KMS-11 (cell line): ENCODE results near the gene MAST3.

Experiments
- H2AFZ ChIP-seq: fragments of 200-600 bp; sonication (generic); 2 replicates; pipeline ENCODE4 v1.6.1; 2016; ENCODE audit warnings: antibody characterized with exemption, mixed run types, low read depth
- H3K27ac ChIP-seq: fragments of 200-600 bp; sonication (generic); 2 replicates; pipeline ENCODE4 v1.6.1; 2016; ENCODE audit warnings: mild to moderate bottlenecking, mixed run types
- H3K27me3 ChIP-seq: fragments of 200-600 bp; sonication (generic); 2 replicates; pipeline ENCODE4 v1.6.1; 2017; ENCODE audit warnings: mild to moderate bottlenecking, low read depth, mixed run types, moderate library complexity; ENCODE audit not compliant: insufficient read depth
- H3K36me3 ChIP-seq: fragments of 200-600 bp; sonication (generic); 2 replicates; pipeline ENCODE4 v1.6.1; 2017; ENCODE audit warnings: mild to moderate bottlenecking, mixed run types; ENCODE audit not compliant: insufficient read depth
- H3K4me1 ChIP-seq: fragments of 200-600 bp; sonication (generic); 2 replicates; pipeline ENCODE4 v1.6.1; 2016; ENCODE audit warnings: mild to moderate bottlenecking, low read depth, mixed run types; ENCODE audit not compliant: poor library complexity, severe bottlenecking
- H3K4me2 ChIP-seq: fragments of 200-600 bp; sonication (generic); 2 replicates; pipeline ENCODE4 v1.7.0; 2016; ENCODE audit warnings: mild to moderate bottlenecking, mixed run types
- H3K4me3 ChIP-seq: fragments of 200-600 bp; sonication (generic); IDR thresholded peaks from 2 replicates; pipeline ENCODE4 v1.6.1; 2017; ENCODE audit warnings: low read depth, low read length, mixed read lengths; ENCODE audit not compliant: insufficient read depth
- H3K79me2 ChIP-seq: fragments of 200-600 bp; sonication (generic); 2 replicates; pipeline ENCODE4 v1.6.1; 2016; ENCODE audit warnings: low read depth, mixed run types; ENCODE audit not compliant: insufficient read depth
- H3K9ac ChIP-seq: fragments of 200-600 bp; sonication (generic); 2 replicates; pipeline ENCODE4 v1.6.1; 2016; ENCODE audit warnings: mild to moderate bottlenecking, mixed run types
- H4K20me1 ChIP-seq: fragments of 200-600 bp; sonication (generic); 2 replicates; pipeline ENCODE4 v1.6.1; 2016; ENCODE audit warnings: mild to moderate bottlenecking, mixed run types; ENCODE audit not compliant: insufficient read depth
- CTCF ChIP-seq: fragments of 200-600 bp; sonication (generic); conservative IDR thresholded peaks from 2 replicates; pipeline ENCODE4 v1.6.1; 2017; ENCODE audit warnings: low read depth, mild to moderate bottlenecking, antibody characterized with exemption, low read length, moderate library complexity, mixed read lengths

Gene MAST3

GRCh38 chr19:18137242-18137641 is 39.7 kb downstream of the MAST3 start:
- H3K27me3 ChIP-seq: no peaks in the 10 kb centered on the region
- H3K79me2 ChIP-seq: no peaks in the 10 kb centered on the region
- no peak for TF ChIP-seq CTCF
- H4K20me1 ChIP-seq: no peaks in the 10 kb centered on the region
- no peak overlapping the region for H2AFZ ChIP-seq
- H3K4me3 ChIP-seq: no peak overlapping the region
- H3K36me3 ChIP-seq: no peaks in the 10 kb centered on the region
- H3K4me1 ChIP-seq: no peaks in the 10 kb centered on the region
- no peak overlapping the region for H3K9ac ChIP-seq
- no peak overlapping the region for H3K27ac ChIP-seq
- no peak overlapping the region for H3K4me2 ChIP-seq

DNA sequence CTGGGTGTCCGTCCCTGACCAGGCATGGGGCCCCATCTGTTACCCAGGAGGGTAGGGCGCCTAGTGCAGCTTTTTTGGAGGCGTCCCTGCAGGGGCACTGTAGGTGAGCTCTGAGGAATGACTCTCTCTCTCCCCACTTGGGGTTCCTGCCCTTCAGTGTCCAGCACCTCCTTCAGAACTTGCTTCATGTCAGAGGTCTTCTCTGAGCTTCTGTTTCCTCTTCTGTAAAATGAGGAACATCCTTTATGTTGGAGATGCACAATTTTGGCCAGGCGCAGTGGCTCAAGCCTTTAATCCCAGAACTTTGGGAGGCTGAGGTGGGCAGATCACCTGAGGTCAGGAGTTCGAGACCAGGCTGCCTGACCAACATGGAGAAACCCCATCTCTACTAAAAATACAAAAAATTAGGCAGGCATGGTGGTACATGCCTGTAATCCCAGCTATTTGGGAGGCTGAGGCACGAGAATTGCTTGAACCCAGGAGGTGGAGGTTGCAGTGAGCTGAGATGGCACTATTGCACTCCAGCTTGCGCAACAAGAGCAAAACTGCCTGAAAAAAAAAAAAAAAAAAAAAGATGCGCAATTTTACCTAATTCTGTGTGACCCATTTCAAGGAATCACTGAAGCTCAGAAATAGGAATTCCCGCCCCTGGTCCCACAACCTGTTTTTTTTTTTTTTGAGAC is 40.2 kb downstream of the MAST3 start:
- H3K4me3 ChIP-seq: no peak overlapping the region
- no peaks in the 10 kb centered on the region for H3K36me3 ChIP-seq
- no peaks in the 10 kb centered on the region for H3K4me1 ChIP-seq
- H3K4me2 ChIP-seq: no peak overlapping the region
- H3K27me3 ChIP-seq: no peaks in the 10 kb centered on the region
- no peak overlapping the region for H2AFZ ChIP-seq
- H3K9ac ChIP-seq: no peak overlapping the region
- TF ChIP-seq CTCF: no peak
- H3K27ac ChIP-seq: no peak overlapping the region
- H3K79me2 ChIP-seq: no peaks in the 10 kb centered on the region
- H4K20me1 ChIP-seq: no peaks in the 10 kb centered on the region

- no peak overlapping the region for H3K27ac ChIP-seq
- no peaks in the 10 kb centered on the region for H3K4me1 ChIP-seq
- no peaks in the 10 kb centered on the region for H3K27me3 ChIP-seq
- H3K4me3 ChIP-seq: no peak overlapping the region
- no peak for TF ChIP-seq CTCF
- H2AFZ ChIP-seq: no peak overlapping the region
- no peak overlapping the region for H3K9ac ChIP-seq
- H3K36me3 ChIP-seq: no peaks in the 10 kb centered on the region
- no peaks in the 10 kb centered on the region for H4K20me1 ChIP-seq
- H3K4me2 ChIP-seq: no peak overlapping the region
- no peaks in the 10 kb centered on the region for H3K79me2 ChIP-seq
These were observed 42.9 kb downstream of the MAST3 start for GRCh38 chr19:18140473-18140872.

GRCh38 chr19:18141031-18141430 is 43.5 kb downstream of the MAST3 start:
- Histone ChIP-seq H4K20me1 (no peaks in the 10 kb centered on the region), H2AFZ (no peak overlapping the region), H3K4me2 (no peak overlapping the region), H3K27ac (no peak overlapping the region), H3K4me3 (no peak overlapping the region), H3K4me1 (no peaks in the 10 kb centered on the region), H3K9ac (no peak overlapping the region), H3K27me3 (no peaks in the 10 kb centered on the region), H3K79me2 (no peaks in the 10 kb centered on the region), H3K36me3 (no peaks in the 10 kb centered on the region)
- TF ChIP-seq CTCF: no peak
